Anterior cingulate cortex (tissue), 58 donors: ENCODE measurements around the gene MPO.

Experiments used
- DNase-seq, 58 donors: peaks; one replicate each; lab custom pipeline; 2025; lab: John Stamatoyannopoulos, UW

MPO gene

GRCh38 chr17:58320570-58321323 lies 40.0 kb upstream of the MPO start:
- no peak for DNase-seq

- DNase-seq: no peak
Observed at GRCh38 chr17:58320163-58320558, 39.4 kb upstream of the MPO start.

GRCh38 chr17:58319173-58320162 lies 38.7 kb upstream of the MPO start:
- no peak for DNase-seq

GRCh38 chr17:58318627-58319172 lies 38.0 kb upstream of the MPO start:
- DNase-seq: no peak

GRCh38 chr17:58318065-58318481 lies 37.3 kb upstream of the MPO start:
- no peak for DNase-seq

- peak in 4 of 58 donors; percentile 15 to 44 (median 28) for DNase-seq
Observed at GRCh38 chr17:58317421-58318064, 36.8 kb upstream of the MPO start.

GRCh38 chr17:58316260-58316960 lies 35.7 kb upstream of the MPO start:
- no peak for DNase-seq

- no peak for DNase-seq
Observed at GRCh38 chr17:58315750-58316149, 35.0 kb upstream of the MPO start.

- no peak for DNase-seq
Observed at GRCh38 chr17:58315281-58315711, 34.6 kb upstream of the MPO start.

GRCh38 chr17:58314706-58315015 lies 33.9 kb upstream of the MPO start:
- DNase-seq: no peak

- no peak for DNase-seq
Observed at GRCh38 chr17:58313815-58314705, 33.3 kb upstream of the MPO start.

- DNase-seq: no peak
Observed at GRCh38 chr17:58312829-58313228, 32.1 kb upstream of the MPO start.

GRCh38 chr17:58312021-58312630 lies 31.4 kb upstream of the MPO start:
- no peak for DNase-seq

- no peak for DNase-seq
Observed at GRCh38 chr17:58311429-58311894, 30.7 kb upstream of the MPO start.

- no peak for DNase-seq
Observed at GRCh38 chr17:58310511-58311428, 30.0 kb upstream of the MPO start.

- DNase-seq: no peak
Observed at GRCh38 chr17:58309918-58310259, 29.2 kb upstream of the MPO start.
